22Rv1 (cell line): Measurements from ENCODE around the gene GSDMA.
"Not testable (repeated sequence)": the region's sequence is repeated elsewhere in the genome, so short reads cannot be mapped to it uniquely, and the experiment has no call there.

ENCODE experiments used
- H3K27ac ChIP-seq: fragments of 450-650 bp; 2 replicates; pipeline ENCODE4 v1.5.1; 2017
- CTCF ChIP-seq: fragments of 450-650 bp; IDR thresholded peaks from 2 replicates; pipeline ENCODE4 v1.5.1; 2017; ENCODE audit warnings: mild to moderate bottlenecking
- ZFX ChIP-seq: fragments of 450-650 bp; IDR thresholded peaks from 2 replicates; pipeline ENCODE4 v1.6.1; 2017; ENCODE audit warnings: antibody characterized with exemption, borderline replicate concordance

GSDMA gene

DNA sequence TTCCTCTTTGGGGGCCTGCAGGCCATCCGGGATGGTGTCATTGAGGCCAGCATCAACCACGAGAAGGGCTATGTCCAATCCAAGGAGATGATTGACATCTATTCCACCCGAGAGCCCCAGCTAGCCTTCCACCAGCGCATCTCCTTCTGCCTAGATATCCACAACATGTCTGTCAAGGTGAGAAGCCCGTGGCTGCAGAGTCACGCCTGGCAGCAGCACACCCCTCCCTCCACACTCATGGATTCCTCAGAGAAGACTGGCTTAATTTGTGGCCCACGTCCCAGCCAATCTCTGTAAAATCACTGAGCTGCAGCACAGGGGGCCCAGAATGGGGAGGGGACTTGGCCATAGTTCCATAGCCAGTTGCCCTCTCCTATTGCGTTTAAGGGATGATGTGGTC is 33.4 kb downstream of the GSDMA start:
- TF ChIP-seq ZFX, result no peak
- TF ChIP-seq CTCF, result no peak
- H3K27ac ChIP-seq, result no peak overlapping the region

DNA sequence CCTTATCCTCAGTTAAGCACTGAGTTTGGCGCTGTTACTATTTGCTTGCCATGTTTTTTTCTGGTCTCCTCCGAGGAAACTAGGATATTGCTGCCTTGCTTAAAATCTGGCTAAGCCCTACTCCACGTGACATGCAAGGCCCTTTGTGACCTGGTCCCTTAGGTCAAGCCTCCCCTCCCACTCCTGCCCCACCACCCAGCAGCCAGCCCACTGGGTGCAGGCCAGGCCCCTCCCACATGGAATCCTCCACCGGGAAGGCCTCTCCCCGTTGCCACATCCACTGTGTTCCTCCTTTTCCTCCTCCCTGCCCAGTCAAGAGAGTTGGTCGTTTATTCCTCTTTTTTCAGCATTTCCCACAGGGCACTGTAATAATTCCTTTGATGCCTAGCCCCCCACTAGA is 34.0 kb downstream of the GSDMA start:
- TF ChIP-seq CTCF (no peak), ZFX (no peak)
- no peak overlapping the region for H3K27ac ChIP-seq

- H3K27ac ChIP-seq, result no peak overlapping the region
- no peak for TF ChIP-seq ZFX
- TF ChIP-seq CTCF, result no peak
These were observed 34.7 kb downstream of the GSDMA start for GRCh38 chr17:39997543-39997942.

DNA sequence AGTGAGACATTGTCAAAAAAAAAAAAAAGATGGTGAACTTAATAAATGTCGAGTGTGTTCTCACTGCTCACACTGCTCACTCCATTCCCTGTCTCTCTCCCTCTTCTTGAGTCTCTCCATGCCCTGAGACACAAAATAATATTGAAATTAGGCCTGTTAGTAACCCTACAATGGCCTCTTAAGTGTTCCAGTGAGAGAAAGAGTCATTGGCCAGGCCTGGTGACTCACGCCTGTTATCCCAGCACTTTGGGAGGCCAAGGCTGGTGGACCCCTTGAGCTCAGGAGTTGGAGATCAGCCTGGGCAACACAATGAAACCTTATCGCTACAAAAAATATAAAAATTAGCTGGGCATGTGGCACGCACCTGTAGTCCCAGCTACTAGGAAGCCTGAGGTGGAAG is 36.3 kb downstream of the GSDMA start:
- no peak overlapping the region for H3K27ac ChIP-seq
- no peak for TF ChIP-seq CTCF
- TF ChIP-seq ZFX, result no peak

DNA sequence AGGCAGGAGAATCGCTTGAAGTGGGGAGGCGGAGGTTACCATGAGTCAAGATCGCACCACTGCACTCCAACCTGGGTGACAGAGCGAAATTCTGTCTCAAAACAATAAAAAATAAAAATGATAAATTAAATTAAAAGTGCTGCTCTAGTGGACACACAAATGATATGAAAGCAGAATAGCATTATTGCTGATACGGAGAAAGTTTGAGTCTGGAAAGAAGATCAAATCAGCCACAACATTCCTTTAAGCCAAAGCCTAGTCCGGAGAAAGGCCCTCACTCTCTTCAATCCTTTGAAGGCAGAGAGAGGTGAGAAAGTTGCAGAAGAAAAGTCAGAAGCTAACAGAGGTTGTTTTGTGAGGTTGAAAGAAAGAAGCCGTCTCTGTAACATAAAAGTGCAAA is 37.4 kb downstream of the GSDMA start:
- no peak for TF ChIP-seq ZFX
- TF ChIP-seq CTCF, result no peak
- H3K27ac ChIP-seq, result no peak overlapping the region

DNA sequence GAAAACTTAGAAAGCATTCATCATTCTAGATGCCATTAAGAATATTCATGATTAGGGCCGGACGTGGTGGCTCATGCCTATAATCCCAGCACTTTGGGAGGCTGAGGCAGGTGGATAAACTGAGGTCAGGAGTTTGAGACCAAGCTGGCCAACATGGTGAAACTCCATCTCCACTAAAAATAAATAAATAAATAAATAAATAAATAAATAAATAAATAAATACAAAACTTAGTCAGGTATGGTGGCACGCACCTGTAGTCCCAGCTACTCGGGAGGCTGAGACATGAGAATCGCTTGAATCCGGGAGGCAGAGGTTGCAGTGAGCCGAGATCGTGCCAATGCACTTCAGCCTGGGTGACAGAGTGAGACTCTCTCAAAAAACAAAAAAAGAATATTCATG is 38.5 kb downstream of the GSDMA start:
- not testable (repeated sequence) for H3K27ac ChIP-seq

DNA sequence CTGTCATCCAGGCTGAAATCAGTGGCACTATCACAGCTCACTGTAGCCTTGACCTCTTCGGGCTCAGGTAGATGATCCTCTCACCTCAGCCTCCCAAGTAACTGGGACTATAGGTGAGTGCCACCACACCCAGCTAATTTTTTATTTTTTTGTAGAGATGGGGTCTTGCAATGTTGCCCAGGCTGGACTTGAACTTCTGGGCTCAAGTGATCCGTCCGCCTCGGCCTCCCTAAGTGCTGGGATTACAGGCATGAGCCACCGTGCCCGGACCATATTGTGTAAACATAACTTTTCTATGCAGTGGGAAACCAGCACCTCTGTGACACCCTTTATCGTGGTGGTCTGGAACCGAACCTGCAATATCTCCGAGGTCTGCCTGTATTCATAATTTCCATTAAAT is 41.3 kb downstream of the GSDMA start:
- TF ChIP-seq CTCF (no peak), ZFX (no peak)
- no peak overlapping the region for H3K27ac ChIP-seq

DNA sequence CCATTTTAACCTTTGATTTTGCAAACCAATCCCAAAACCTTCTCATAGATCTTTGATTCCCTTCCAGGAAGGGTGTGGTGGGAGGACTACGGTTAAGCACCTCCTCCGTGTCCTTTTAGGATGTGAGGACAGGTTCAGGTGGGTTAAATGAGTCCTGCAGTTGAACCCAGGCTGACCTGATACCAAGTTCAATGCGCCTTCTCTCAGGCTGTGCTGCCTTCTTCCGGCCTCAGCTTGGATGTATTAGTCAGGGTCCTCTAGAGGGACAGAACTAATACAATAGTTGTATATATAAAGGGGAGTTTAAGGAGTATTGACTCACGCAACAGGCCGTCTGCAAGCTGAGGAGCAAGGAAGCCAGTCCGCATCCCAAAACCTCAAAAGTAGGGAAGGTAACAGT is 41.9 kb downstream of the GSDMA start:
- TF ChIP-seq CTCF (no peak), ZFX (no peak)

More for the DNA sequence above, 41.9 kb downstream of the GSDMA start:
- no peak overlapping the region for H3K27ac ChIP-seq
